ENCODE measurements around the gene SLC7A9.

The SLC7A9 gene

GRCh38 chr19:32896516-32897214 lies 27.1 kb upstream of the SLC7A9 start:
- TF ChIP-seq CTCF (IDR thresholded peaks at IDR 0.05; ENCODE audit: low read depth, low read length), result no peak
- DNase-seq (ENCODE audit: low read depth in 2 of 2), result peak in 1 of 2 donors; percentile 2
- H3K4me3 ChIP-seq (replicated peaks in 1 of 2; ENCODE audit: low read depth in 2 of 2, low read length in 2 of 2), result no peak overlapping the region

- no peak for TF ChIP-seq CTCF (IDR thresholded peaks at IDR 0.05; ENCODE audit: low read depth, low read length)
- H3K4me3 ChIP-seq (replicated peaks in 1 of 2; ENCODE audit: low read depth in 2 of 2, low read length in 2 of 2), result no peak overlapping the region
- DNase-seq (ENCODE audit: low read depth in 2 of 2), result no peak
These were observed 25.8 kb upstream of the SLC7A9 start for GRCh38 chr19:32895384-32895783.

- DNase-seq (ENCODE audit: low read depth in 2 of 2), result no peak
- TF ChIP-seq CTCF (IDR thresholded peaks at IDR 0.05; ENCODE audit: low read depth, low read length), result no peak
- H3K4me3 ChIP-seq (replicated peaks in 1 of 2; ENCODE audit: low read depth in 2 of 2, low read length in 2 of 2), result no peak overlapping the region
These were observed 22.0 kb upstream of the SLC7A9 start for GRCh38 chr19:32891609-32892008.

- H3K4me3 ChIP-seq (replicated peaks in 1 of 2; ENCODE audit: low read depth in 2 of 2, low read length in 2 of 2), result no peak overlapping the region
- TF ChIP-seq CTCF (IDR thresholded peaks at IDR 0.05; ENCODE audit: low read depth, low read length), result no peak
- DNase-seq (ENCODE audit: low read depth in 2 of 2), result no peak
These were observed 21.3 kb upstream of the SLC7A9 start for GRCh38 chr19:32890841-32891240.

- H3K4me3 ChIP-seq (replicated peaks in 1 of 2; ENCODE audit: low read depth in 2 of 2, low read length in 2 of 2), result no peak overlapping the region
- DNase-seq (ENCODE audit: low read depth in 2 of 2), result no peak
- TF ChIP-seq CTCF (IDR thresholded peaks at IDR 0.05; ENCODE audit: low read depth, low read length), result no peak
These were observed 20.8 kb upstream of the SLC7A9 start for GRCh38 chr19:32890326-32890725.

- H3K4me3 ChIP-seq (replicated peaks in 1 of 2; ENCODE audit: low read depth in 2 of 2, low read length in 2 of 2), result no peak overlapping the region
- no peak for DNase-seq (ENCODE audit: low read depth in 2 of 2)
- no peak for TF ChIP-seq CTCF (IDR thresholded peaks at IDR 0.05; ENCODE audit: low read depth, low read length)
These were observed 19.8 kb upstream of the SLC7A9 start for GRCh38 chr19:32889137-32889934.
